NCI-H524 treated with DMSO at 0.1 percent for 48 hours (cell line): ENCODE measurements around the gene SNAP23.

Source experiments
- DNase-seq: peaks from one replicate; lab custom pipeline; 2025; lab: John Stamatoyannopoulos, UW

The SNAP23 gene

DNA sequence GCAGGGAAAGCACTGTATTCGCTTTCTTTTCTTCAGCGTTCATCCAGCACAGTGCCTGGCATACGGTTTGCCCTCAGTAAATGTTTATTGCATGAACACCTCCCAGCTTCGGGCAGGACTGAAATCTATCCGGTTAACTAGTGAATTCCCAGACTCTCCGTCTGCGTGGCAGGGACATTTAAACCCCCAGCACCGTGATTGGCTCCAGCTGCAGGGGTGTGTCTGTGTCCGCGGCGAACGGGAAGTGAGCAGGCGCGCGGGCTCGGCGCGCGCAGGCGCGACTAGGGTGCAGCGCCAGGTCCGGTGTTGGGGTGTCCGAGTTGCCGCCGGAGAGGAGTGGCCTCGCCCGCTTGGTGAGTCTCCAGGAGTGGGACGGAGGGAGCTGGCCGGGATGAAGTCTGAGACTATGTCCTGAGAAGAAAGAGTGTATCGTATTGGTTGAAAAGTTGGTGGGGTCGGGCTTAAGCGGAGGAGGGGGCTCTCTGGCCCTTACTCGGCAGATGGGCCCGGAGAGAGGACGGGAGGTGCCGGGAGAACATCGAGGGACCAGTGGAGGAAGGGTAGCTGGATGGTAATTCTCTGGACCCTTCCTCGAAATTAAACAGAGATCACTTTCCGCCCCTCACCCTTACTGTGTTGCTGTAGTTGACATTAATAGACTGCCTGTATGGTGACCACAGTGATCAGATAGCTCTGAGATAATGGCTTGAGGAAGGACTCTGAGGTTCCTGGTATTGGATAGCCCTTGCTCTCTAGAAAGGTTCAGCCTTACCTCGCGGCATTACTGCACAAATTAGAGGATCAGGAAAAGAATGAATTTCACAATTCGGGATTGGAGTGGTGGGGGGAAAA is at the start of gene SNAP23:
Gene SNAP23 (plus strand): TSS at position 274 of the 852 bp plus-strand sequence. CDS start 16,213 bp downstream, outside the sequence.
- peak; percentile 68 for DNase-seq

DNA sequence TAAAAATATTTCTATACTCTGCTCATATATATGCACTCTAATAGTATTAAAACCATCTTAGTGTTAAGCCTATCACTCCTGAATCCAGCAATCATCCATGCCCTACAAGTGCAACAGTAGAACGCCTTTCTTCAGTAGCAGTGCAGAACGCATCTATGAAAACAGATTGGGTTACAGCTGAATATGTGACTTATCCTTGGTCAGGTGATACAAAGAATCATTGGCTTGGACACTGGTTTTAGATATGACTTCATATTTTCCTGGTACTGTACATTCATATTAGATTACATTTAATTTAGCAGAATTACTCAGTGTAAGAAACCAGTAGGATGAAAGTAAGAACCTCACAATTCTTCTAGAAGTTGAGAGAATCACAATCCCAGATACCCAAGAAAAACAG is 47.8 kb upstream of the SNAP23 start:
- DNase-seq: no peak

DNA sequence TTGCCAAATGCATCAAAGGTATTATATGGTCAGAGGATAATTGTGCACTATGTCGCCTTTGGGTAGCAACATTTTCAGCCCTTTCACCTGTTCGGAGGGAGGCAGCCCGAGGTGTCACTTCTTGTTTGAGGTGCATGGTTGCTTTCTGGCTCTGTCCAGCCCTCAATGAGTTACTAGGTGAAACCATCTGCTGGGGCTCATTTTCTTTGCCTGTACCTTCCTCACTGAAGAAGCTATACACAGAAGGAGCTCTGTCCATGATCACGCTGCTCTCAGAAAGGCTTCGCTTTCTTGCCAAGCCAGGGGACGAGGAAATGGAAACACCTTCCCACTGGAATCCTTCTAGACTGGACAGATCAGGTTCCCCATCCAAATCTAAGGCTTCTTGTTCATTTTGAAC is 47.2 kb upstream of the SNAP23 start:
- no peak for DNase-seq

- DNase-seq: no peak
Observed at GRCh38 chr15:42449770-42450424, 45.5 kb upstream of the SNAP23 start.

GRCh38 chr15:42450425-42450790 is 45.0 kb upstream of the SNAP23 start:
- DNase-seq: no peak

DNA sequence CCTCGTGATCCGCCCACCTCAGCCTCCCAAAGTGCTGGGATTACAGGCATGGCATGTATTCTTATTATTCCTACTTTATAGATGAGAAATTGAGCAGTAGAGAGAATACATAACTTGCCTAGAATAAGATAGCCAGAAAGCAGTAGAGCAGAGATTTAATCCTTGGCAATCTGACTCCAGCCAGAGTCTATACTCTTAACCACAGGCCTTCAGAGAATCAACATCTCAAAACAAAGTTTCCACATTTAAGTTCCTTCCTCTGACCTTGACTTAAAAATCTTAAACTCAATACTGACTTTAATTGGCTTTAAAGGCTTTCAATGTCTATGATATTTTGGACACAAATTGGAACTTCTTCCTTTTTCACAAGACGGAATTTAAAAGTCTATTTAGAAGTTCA is 41.6 kb upstream of the SNAP23 start:
- no peak for DNase-seq

DNA sequence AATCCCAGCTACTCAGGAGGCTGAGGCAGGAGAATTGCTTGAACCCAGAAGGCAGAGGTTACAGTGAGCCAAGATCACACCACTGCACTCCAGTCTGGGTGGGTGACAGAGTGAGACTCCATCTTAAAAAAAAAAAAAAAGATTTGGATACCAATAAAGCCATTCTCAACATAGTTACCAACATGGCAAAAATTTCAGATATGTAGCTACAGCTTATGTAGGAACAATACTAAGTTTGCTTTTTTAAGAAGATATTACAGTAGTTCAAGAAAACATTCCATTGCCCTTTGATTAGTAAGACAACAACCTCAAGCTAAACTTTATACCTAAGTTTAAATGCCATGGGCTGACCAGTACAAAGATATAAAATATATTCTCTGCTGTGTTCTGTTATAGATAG is 38.9 kb upstream of the SNAP23 start:
- no peak for DNase-seq

GRCh38 chr15:42456971-42457370 is 38.5 kb upstream of the SNAP23 start:
- no peak for DNase-seq

DNA sequence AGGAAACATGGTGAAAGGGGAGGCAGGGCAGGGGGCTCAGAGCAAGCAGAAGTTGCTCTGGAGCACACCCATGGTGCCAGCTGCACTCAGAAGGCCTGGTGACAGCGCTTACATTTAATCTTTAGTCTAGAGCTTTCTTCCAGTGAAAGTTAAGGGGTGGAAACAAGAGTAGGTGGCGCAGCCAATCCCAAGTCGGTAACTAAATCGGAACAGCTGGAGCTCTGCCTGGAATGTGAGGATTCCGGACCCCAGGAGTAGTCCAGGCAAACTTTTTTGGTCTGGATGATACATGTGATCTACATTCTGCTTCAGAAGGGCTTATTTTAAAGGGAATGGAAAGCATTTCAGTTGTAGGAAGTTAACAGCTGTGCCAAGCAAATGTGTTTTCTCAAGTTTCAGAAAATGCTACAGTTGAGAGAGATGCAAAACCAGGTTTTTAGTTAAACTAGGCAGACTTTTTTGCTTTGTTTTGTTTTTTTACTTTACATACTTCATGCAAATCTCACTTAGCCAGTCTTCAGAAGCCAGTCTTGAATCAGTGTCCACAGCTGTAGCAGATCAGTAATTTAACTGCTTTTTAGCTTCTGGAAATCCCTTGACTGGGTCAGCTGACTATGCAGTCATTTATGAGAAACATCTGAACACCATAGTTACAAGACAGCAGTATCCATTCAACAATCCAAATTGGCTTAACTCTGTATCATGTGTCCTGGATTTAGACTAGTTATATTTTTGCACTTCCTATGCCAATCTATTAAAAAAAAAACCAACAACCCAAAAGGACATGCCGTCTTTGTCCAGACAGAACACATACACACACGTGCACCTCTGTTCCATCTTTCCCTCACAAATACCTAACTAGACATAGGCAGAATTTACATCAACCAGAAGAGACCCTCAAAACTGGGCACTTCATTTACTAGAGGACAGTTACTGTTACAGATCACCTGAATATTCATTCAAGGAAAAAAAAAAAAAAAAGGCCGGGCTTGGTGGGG is 37.7 kb upstream of the SNAP23 start:
- peak; percentile 49 for DNase-seq

- DNase-seq: no peak
Observed at GRCh38 chr15:42461261-42461660, 34.2 kb upstream of the SNAP23 start.

GRCh38 chr15:42465520-42466259 is 29.7 kb upstream of the SNAP23 start:
- DNase-seq: no peak

GRCh38 chr15:42471002-42471401 is 24.4 kb upstream of the SNAP23 start:
- DNase-seq: no peak

DNA sequence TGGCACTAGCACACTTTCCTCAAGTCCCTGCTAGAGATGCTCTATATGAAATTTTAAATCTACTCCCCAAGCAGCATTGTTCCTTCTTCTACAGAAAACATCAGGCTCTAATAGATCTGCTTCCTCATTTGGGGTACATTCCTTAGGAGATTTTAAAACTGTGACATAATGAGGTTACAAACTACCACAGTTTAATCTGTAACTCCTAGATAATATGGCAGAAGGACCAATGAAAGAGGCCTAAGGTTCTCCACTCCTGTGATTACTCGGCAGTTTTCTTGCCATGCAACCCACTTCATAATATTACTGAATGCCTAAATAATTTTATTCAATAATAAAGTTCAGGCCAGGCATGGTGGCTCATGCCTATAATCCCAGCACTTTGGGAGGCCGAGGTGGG is 20.6 kb upstream of the SNAP23 start:
- DNase-seq: no peak

- no peak for DNase-seq
Observed at GRCh38 chr15:42482701-42483100, 12.7 kb upstream of the SNAP23 start.

- no peak for DNase-seq
Observed at GRCh38 chr15:42483677-42484076, 11.8 kb upstream of the SNAP23 start.

DNA sequence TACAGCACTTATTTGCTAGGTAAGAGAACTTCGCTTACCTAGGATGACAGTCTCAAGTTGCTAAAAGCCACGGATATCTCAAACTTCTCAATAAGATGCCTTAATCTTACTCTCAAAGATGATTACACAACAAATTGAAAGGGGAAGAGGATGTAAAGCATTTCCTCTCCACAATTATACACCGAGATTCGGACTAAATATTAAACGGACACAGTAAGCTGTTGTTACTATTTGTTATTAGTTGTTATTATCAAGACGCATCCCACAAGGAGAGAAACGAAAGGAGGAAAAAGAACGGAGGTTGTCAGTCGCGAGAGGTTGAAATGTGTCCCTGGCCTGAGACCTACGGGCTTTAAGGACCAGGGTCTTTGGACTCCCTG is 5.2 kb upstream of the SNAP23 start:
- no peak for DNase-seq

DNA sequence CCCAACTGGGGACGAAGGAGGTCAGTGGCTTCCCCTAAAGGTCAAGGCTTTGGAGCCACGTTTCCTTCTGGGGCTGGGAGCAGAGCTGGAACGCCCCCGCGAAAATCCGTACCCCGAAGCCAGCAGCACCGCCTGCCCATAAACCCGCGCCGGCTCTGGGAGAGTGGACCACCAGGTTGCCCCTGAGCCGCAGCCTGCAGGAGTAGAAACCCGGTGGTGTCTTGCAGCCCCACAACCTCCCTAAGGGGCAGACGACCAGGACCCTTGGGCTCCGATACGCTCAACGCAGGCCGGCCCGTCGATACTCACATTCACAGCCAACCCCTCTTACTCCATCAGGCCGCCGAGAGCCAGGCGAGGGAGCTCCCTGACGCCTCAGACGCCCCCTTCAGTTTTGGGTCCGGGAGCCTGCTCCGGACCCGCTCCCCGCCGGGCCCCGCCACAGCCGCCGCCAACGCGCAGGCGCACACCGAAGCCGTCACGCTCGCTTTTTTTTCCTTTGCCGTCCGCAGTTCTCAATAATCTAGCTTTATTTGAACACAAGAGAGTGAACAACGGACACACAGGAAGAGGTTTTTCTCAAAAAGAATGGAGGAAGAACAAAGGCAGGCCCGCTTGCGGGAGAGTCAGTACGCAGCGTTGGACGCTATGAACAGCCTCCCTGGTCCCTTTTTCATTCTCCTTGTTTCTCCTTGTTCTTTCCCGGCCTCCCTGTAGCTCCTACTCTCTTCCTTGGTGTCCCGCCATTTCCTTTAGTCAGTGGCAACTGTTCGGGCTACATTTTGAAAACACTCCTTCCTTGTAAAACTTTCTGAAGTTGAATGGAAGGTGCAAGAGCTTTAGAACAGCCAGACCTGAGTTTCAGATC is 4.5 kb upstream of the SNAP23 start, which contains the start of gene ZNF106:
Gene ZNF106 (minus strand): TSS at position 471 of the 868 bp plus-strand sequence. CDS start 18,852 bp downstream, outside the sequence.
- DNase-seq: peak; percentile 78

DNA sequence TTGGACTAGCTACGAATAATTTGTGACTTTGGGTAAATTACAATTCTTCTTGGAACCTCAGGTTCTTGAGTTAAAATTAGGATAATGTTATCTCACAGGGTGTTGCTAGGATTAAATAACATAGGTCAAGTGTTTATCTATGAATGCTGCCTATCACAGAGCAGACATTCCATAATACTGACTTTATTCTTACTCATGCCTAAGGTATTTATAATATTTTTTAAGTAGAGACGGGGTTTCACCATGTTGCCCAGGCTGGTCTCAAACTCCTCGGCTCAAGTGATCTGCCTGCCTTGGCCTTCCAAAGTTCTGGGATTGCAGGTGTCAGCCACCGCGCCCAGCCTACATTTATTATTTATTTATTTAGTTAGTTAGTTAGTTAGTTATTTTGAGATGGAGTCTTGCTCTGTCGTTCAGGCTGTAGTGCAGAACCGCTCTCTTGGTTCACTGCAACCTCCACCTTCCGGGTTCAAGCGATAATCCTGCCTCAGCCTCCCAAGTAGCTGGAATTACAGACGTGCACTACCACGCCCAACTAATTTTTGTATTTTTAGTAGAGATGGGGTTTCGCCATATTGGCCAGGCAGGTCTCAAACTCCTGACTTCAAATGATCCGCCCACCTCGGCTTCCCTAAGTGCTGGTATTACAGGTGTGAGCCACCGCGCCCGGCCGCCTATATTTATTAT is 3.8 kb upstream of the SNAP23 start:
- DNase-seq: no peak

DNA sequence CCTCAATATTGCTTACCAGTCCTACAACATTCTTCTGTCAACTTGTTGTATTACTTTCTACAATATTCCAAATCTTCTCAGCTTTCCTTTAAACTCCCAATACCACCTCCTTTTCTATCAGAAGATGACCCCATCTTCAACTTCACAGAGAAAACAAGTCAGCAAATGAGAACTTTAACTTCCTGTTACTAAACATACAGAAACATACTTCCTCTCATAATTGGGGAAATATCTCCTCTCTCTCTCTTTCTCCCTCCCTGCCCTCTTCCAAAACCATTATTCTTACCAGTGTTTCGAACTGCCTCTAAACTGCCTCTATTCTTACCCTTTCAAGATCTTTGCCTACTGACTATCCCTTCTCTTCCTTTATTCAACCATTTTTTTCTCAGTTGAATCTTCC is 1.8 kb upstream of the SNAP23 start:
- no peak for DNase-seq

DNA sequence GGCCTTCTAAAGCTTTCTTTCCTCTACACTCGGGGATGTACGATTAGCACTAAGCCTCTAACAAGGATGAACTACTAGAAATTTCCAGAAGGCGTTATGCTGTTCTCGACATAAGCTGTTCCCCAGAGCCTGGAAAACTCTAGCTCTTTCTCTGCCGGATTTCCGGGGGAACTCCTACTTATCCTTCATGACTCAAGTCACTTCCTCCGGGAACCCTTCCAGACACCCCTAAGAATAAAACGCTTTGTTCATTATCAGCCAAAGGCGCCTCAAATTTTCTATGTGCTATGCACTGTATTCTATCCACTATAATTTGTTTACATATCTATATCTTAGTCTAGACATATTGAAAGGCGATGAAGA is 455 bp upstream of the SNAP23 start:
- no peak for DNase-seq
